ENCODE results near the gene ATP8A1.
"Not testable (repeated sequence)": the region's sequence is repeated elsewhere in the genome, so short reads cannot be mapped to it uniquely, and the experiment has no call there.

The ATP8A1 gene

GRCh38 chr4:42656944-42657792, at the start of gene ATP8A1:
Gene ATP8A1 (minus strand): TSS chr4:42657105. CDS start chr4:42656873, 232 bp downstream.
- Histone ChIP-seq H3K4me3 (ENCODE audit: severe bottlenecking) (peak within 1 kb of the TSS; percentile 41), H3K4me1 (ENCODE audit: insufficient read depth, poor library complexity, severe bottlenecking) (peaks cover 17% of the 10 kb centered on the region), H3K36me3 (ENCODE audit: low read depth) (no peaks in the 10 kb centered on the region), H3K27ac (ENCODE audit: poor library complexity, severe bottlenecking) (no peak within 1 kb of the TSS), H3K9me3 (ENCODE audit: severe bottlenecking) (no peaks in the 10 kb centered on the region), H3K27me3 (ENCODE audit: insufficient read depth, poor library complexity, severe bottlenecking) (peaks cover 6% of the 10 kb centered on the region)
- ATAC-seq (ENCODE audit: low read depth), result peak; percentile 73
- no peak for TF ChIP-seq CTCF (IDR thresholded peaks at IDR 0.05; ENCODE audit: poor library complexity, severe bottlenecking)
- peak; percentile 84 for DNase-seq (ENCODE audit: low spot score)

DNA sequence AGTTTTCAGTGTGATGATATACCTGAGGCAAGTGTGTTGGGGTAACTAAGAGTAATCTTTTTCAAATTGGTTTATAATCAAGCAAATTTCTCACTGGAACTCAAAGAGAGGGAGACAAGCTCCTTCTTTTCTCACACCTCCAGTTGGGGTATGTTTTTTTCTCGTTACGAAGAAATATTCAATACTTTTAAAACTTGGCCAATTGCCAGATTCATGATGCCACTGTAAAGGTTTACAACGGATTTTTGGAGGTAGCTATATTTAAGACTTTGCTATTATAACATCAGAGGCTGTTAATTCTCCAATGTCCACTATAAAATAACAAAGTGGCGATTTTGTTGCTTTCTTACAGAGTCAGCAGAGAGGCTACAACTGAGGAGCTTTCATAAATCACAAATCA, 49.2 kb upstream of the ATP8A1 start:
- H3K36me3 ChIP-seq (ENCODE audit: low read depth), result no peaks in the 10 kb centered on the region
- peaks cover 5% of the 10 kb centered on the region for H3K27me3 ChIP-seq (ENCODE audit: insufficient read depth, poor library complexity, severe bottlenecking)
- H3K27ac ChIP-seq (ENCODE audit: poor library complexity, severe bottlenecking), result no peak overlapping the region
- no peaks in the 10 kb centered on the region for H3K4me1 ChIP-seq (ENCODE audit: insufficient read depth, poor library complexity, severe bottlenecking)
- ATAC-seq (ENCODE audit: low read depth), result no peak
- no peak for TF ChIP-seq CTCF (IDR thresholded peaks at IDR 0.05; ENCODE audit: poor library complexity, severe bottlenecking)
- DNase-seq (ENCODE audit: low spot score), result no peak
- H3K9me3 ChIP-seq (ENCODE audit: severe bottlenecking), result no peaks in the 10 kb centered on the region
- no peak overlapping the region for H3K4me3 ChIP-seq (ENCODE audit: severe bottlenecking)

- Histone ChIP-seq H3K36me3 (ENCODE audit: low read depth) (no peaks in the 10 kb centered on the region), H3K4me3 (ENCODE audit: severe bottlenecking) (no peak overlapping the region), H3K27ac (ENCODE audit: poor library complexity, severe bottlenecking) (no peak overlapping the region), H3K27me3 (ENCODE audit: insufficient read depth, poor library complexity, severe bottlenecking) (no peaks in the 10 kb centered on the region), H3K9me3 (ENCODE audit: severe bottlenecking) (no peaks in the 10 kb centered on the region), H3K4me1 (ENCODE audit: insufficient read depth, poor library complexity, severe bottlenecking) (no peaks in the 10 kb centered on the region)
- no peak for DNase-seq (ENCODE audit: low spot score)
- no peak for ATAC-seq (ENCODE audit: low read depth)
- no peak for TF ChIP-seq CTCF (IDR thresholded peaks at IDR 0.05; ENCODE audit: poor library complexity, severe bottlenecking)
These were observed 46.9 kb upstream of the ATP8A1 start for GRCh38 chr4:42703813-42704212.

GRCh38 chr4:42702895-42703294, 46.0 kb upstream of the ATP8A1 start:
- Histone ChIP-seq H3K4me1 (ENCODE audit: insufficient read depth, poor library complexity, severe bottlenecking) (no peaks in the 10 kb centered on the region), H3K9me3 (ENCODE audit: severe bottlenecking) (no peaks in the 10 kb centered on the region), H3K27me3 (ENCODE audit: insufficient read depth, poor library complexity, severe bottlenecking) (no peaks in the 10 kb centered on the region), H3K36me3 (ENCODE audit: low read depth) (no peaks in the 10 kb centered on the region), H3K4me3 (ENCODE audit: severe bottlenecking) (no peak overlapping the region), H3K27ac (ENCODE audit: poor library complexity, severe bottlenecking) (no peak overlapping the region)
- ATAC-seq (ENCODE audit: low read depth), result no peak
- TF ChIP-seq CTCF (IDR thresholded peaks at IDR 0.05; ENCODE audit: poor library complexity, severe bottlenecking), result no peak
- no peak for DNase-seq (ENCODE audit: low spot score)

DNA sequence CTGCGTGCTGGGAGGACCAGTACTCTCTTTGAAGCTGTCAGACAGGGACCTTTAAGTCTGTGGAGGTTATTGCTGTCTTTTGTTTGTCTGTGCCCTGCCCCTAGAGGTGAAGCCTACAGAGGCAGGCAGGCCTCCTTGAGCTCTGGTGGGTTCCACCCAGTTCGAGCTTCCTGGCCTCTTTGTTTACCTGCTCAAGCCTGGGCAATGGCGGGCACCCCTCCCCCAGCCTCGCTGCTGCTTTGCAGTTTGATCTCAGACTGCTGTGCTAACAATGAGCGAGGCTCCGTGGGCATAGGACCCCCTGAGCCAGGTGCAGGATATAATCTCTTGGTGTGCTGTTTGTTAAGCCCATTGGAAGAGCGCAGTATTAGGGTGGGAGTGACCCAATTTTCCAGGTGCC, 44.9 kb upstream of the ATP8A1 start:
- DNase-seq (ENCODE audit: low spot score); ATAC-seq (ENCODE audit: low read depth); H3K27ac ChIP-seq (ENCODE audit: poor library complexity, severe bottlenecking); H3K27me3 ChIP-seq (ENCODE audit: insufficient read depth, poor library complexity, severe bottlenecking); H3K36me3 ChIP-seq (ENCODE audit: low read depth); H3K4me3 ChIP-seq (ENCODE audit: severe bottlenecking); H3K9me3 ChIP-seq (ENCODE audit: severe bottlenecking); H3K4me1 ChIP-seq (ENCODE audit: insufficient read depth, poor library complexity, severe bottlenecking): not testable (repeated sequence)
